Stimulated activated CD8-positive, alpha-beta memory T cell treated with anti-CD3 and anti-CD28 coated beads, Interleukin-12 subunit alpha, Interleukin-12 subunit beta, amount 100 ng/mL, for 24 hours (primary cell): Measurements from ENCODE around the gene ARHGAP26.
"Not testable (repeated sequence)": the region's sequence is repeated elsewhere in the genome, so short reads cannot be mapped to it uniquely, and the experiment has no call there.

Experiments
- DNase-seq: peaks from one replicate; pipeline ENCODE4 v3.0.0-alpha.2; 2020; ENCODE audit errors: extremely low read depth

Gene ARHGAP26

GRCh38 chr5:143116814-143117213, 346.6 kb downstream of the ARHGAP26 start:
- DNase-seq: no peak

- DNase-seq: no peak
These were observed 347.6 kb downstream of the ARHGAP26 start for GRCh38 chr5:143117821-143118220.

- no peak for DNase-seq
These were observed 348.0 kb downstream of the ARHGAP26 start for GRCh38 chr5:143118222-143118621.

GRCh38 chr5:143118818-143119217, 348.6 kb downstream of the ARHGAP26 start:
- DNase-seq: not testable (repeated sequence)

GRCh38 chr5:143119291-143119769, 349.2 kb downstream of the ARHGAP26 start:
- DNase-seq: no peak

- DNase-seq: no peak
These were observed 349.7 kb downstream of the ARHGAP26 start for GRCh38 chr5:143119881-143120341.

- no peak for DNase-seq
These were observed 350.4 kb downstream of the ARHGAP26 start for GRCh38 chr5:143120460-143121134.

- no peak for DNase-seq
These were observed 350.9 kb downstream of the ARHGAP26 start for GRCh38 chr5:143121135-143121475.

- no peak for DNase-seq
These were observed 354.4 kb downstream of the ARHGAP26 start for GRCh38 chr5:143124593-143124992.

GRCh38 chr5:143126174-143127019, 356.2 kb downstream of the ARHGAP26 start:
- DNase-seq: no peak

GRCh38 chr5:143128412-143129071, 358.4 kb downstream of the ARHGAP26 start:
- DNase-seq: no peak

- no peak for DNase-seq
These were observed 359.0 kb downstream of the ARHGAP26 start for GRCh38 chr5:143129203-143129602.

- no peak for DNase-seq
These were observed 359.9 kb downstream of the ARHGAP26 start for GRCh38 chr5:143129910-143130612.

- DNase-seq: no peak
These were observed 360.6 kb downstream of the ARHGAP26 start for GRCh38 chr5:143130613-143131305.

- no peak for DNase-seq
These were observed 361.8 kb downstream of the ARHGAP26 start for GRCh38 chr5:143131972-143132371.

GRCh38 chr5:143132739-143133138, 362.6 kb downstream of the ARHGAP26 start:
- DNase-seq: no peak

GRCh38 chr5:143133721-143134120, 363.5 kb downstream of the ARHGAP26 start:
- DNase-seq: no peak

GRCh38 chr5:143134269-143134668, 364.1 kb downstream of the ARHGAP26 start:
- DNase-seq: no peak

- DNase-seq: no peak
These were observed 364.7 kb downstream of the ARHGAP26 start for GRCh38 chr5:143134900-143135299.

- DNase-seq: no peak
These were observed 365.8 kb downstream of the ARHGAP26 start for GRCh38 chr5:143135832-143136551.
